GM12874 (cell line): ENCODE results near the gene LRBA.

ENCODE experiments used
- CTCF ChIP-seq: IDR thresholded peaks from 2 replicates; pipeline ENCODE4 v1.5.1; 2011; ENCODE audit warnings: low read depth, mild to moderate bottlenecking, control low read depth, low read length, moderate library complexity; ENCODE audit not compliant: insufficient read depth

Gene LRBA

GRCh38 chr4:150423074-150423473 is 592.0 kb downstream of the LRBA start:
- TF ChIP-seq CTCF, result no peak

- TF ChIP-seq CTCF, result no peak
Observed at GRCh38 chr4:150421612-150422011, 593.5 kb downstream of the LRBA start.

- TF ChIP-seq CTCF, result no peak
Observed at GRCh38 chr4:150419939-150420338, 595.1 kb downstream of the LRBA start.

- TF ChIP-seq CTCF, result no peak
Observed at GRCh38 chr4:150418757-150419410, 596.2 kb downstream of the LRBA start.

GRCh38 chr4:150415213-150415612 is 599.9 kb downstream of the LRBA start:
- no peak for TF ChIP-seq CTCF

GRCh38 chr4:150411520-150411919 is 603.6 kb downstream of the LRBA start:
- TF ChIP-seq CTCF, result no peak

GRCh38 chr4:150402871-150403272 is 612.2 kb downstream of the LRBA start:
- no peak for TF ChIP-seq CTCF
